GM19395 (cell line): ENCODE results near the gene INPP5A.

Source experiments
- ATAC-seq: cut with Tn5 transposase; IDR thresholded peaks from one replicate; pipeline ENCODE4 v1.9.1; 2021; ENCODE audit warnings: mild to moderate bottlenecking, moderate library complexity; ENCODE audit not compliant: unreplicated experiment

Gene INPP5A

GRCh38 chr10:132639470-132639869 lies 101.9 kb downstream of the INPP5A start:
- ATAC-seq: no peak

- ATAC-seq: no peak
Measured at GRCh38 chr10:132640326-132641125, 102.9 kb downstream of the INPP5A start.

- ATAC-seq: no peak
Measured at GRCh38 chr10:132641401-132641800, 103.8 kb downstream of the INPP5A start.

- ATAC-seq: no peak
Measured at GRCh38 chr10:132641966-132642731, 104.6 kb downstream of the INPP5A start.

GRCh38 chr10:132642732-132643008 lies 105.1 kb downstream of the INPP5A start:
- ATAC-seq: no peak

GRCh38 chr10:132643709-132644526 lies 106.3 kb downstream of the INPP5A start:
- no peak for ATAC-seq

- ATAC-seq: no peak
Measured at GRCh38 chr10:132644527-132645246, 107.1 kb downstream of the INPP5A start.

- no peak for ATAC-seq
Measured at GRCh38 chr10:132645247-132645530, 107.6 kb downstream of the INPP5A start.

- ATAC-seq: no peak
Measured at GRCh38 chr10:132645630-132646442, 108.2 kb downstream of the INPP5A start.

- ATAC-seq: no peak
Measured at GRCh38 chr10:132646443-132647097, 109.0 kb downstream of the INPP5A start.

GRCh38 chr10:132647424-132647823 lies 109.8 kb downstream of the INPP5A start:
- no peak for ATAC-seq

- no peak for ATAC-seq
Measured at GRCh38 chr10:132648072-132648850, 110.7 kb downstream of the INPP5A start.

GRCh38 chr10:132648851-132649528 lies 111.4 kb downstream of the INPP5A start:
- ATAC-seq: no peak

GRCh38 chr10:132649651-132650360 lies 112.2 kb downstream of the INPP5A start:
- no peak for ATAC-seq

- ATAC-seq: no peak
Measured at GRCh38 chr10:132650611-132651250, 113.1 kb downstream of the INPP5A start.

- ATAC-seq: no peak
Measured at GRCh38 chr10:132651511-132652029, 114.0 kb downstream of the INPP5A start.

- no peak for ATAC-seq
Measured at GRCh38 chr10:132652446-132652845, 114.9 kb downstream of the INPP5A start.
